ENCODE results near the gene HYCC2.

The HYCC2 gene

GRCh38 chr2:201100497-201100896 is 29.0 kb upstream of the HYCC2 start:
- no peaks in the 10 kb centered on the region for H3K36me3 ChIP-seq (ENCODE audit: control insufficient read depth in 2 of 2, insufficient read depth in 1 of 2, low read length in 2 of 2)
- H3K4me3 ChIP-seq (ENCODE audit: low read depth, low read length): no peak overlapping the region
- TF ChIP-seq ZNF37A (tag by site-specific recombination; IDR thresholded peaks at IDR 0.05): no peak
- TF ChIP-seq ZNF24 (tag by site-specific recombination; IDR thresholded peaks at IDR 0.05): no peak
- no peak for TF ChIP-seq CTCF (tag by site-specific recombination; IDR thresholded peaks at IDR 0.05)
- TF ChIP-seq ZNF292 (tag by site-specific recombination; IDR thresholded peaks at IDR 0.05; ENCODE audit: borderline replicate concordance, low read depth): no peak
- TF ChIP-seq GLI4 (tag by site-specific recombination; IDR thresholded peaks at IDR 0.05): no peak
- TF ChIP-seq ZFP41 (tag by site-specific recombination; IDR thresholded peaks at IDR 0.05; ENCODE audit: borderline replicate concordance): no peak
- no peak for TF ChIP-seq ZNF776 (tag by site-specific recombination; IDR thresholded peaks at IDR 0.05; ENCODE audit: borderline replicate concordance)
- no peak for TF ChIP-seq YY1 (tag by site-specific recombination; IDR thresholded peaks at IDR 0.05)
- no peak for TF ChIP-seq ZNF302 (tag by site-specific recombination; IDR thresholded peaks at IDR 0.05; ENCODE audit: low read depth)
- no peak for TF ChIP-seq ZBTB26 (tag by site-specific recombination; optimal IDR thresholded peaks at IDR 0.05)
- no peak for TF ChIP-seq ZBTB7A (tag by site-specific recombination; IDR thresholded peaks at IDR 0.05; ENCODE audit: low read depth)
- TF ChIP-seq BCL11B (tag by site-specific recombination; IDR thresholded peaks at IDR 0.05; ENCODE audit: low read depth): no peak
- no peak for TF ChIP-seq ZNF707 (tag by site-specific recombination; IDR thresholded peaks at IDR 0.05)
- no peak for TF ChIP-seq ZNF19 (tag by site-specific recombination; IDR thresholded peaks at IDR 0.05; ENCODE audit: low read depth)
- no peaks in the 10 kb centered on the region for H3K9me3 ChIP-seq (ENCODE audit: control insufficient read depth, insufficient read depth, low read depth, low read length)
- POLR2A ChIA-PET: no interaction called here
- CTCF ChIA-PET: no interaction called here
- no peak overlapping the region for H3K27ac ChIP-seq (ENCODE audit: extremely low read depth, low read depth, low read length)
- H3K4me1 ChIP-seq (ENCODE audit: control insufficient read depth, insufficient read depth, low read length): no peaks in the 10 kb centered on the region

GRCh38 chr2:201093573-201093972 is 22.1 kb upstream of the HYCC2 start:
- ChIA-PET POLR2A (no interaction called here), CTCF (no interaction called here)
- Histone ChIP-seq H3K4me1 (ENCODE audit: control insufficient read depth, insufficient read depth, low read length) (no peaks in the 10 kb centered on the region), H3K36me3 (ENCODE audit: control insufficient read depth in 2 of 2, insufficient read depth in 1 of 2, low read length in 2 of 2) (peaks cover 8 to 11% of the 10 kb centered on the region in 2 experiments), H3K27ac (ENCODE audit: extremely low read depth, low read depth, low read length) (no peak overlapping the region), H3K9me3 (ENCODE audit: control insufficient read depth, insufficient read depth, low read depth, low read length) (no peaks in the 10 kb centered on the region), H3K4me3 (ENCODE audit: low read depth, low read length) (no peak overlapping the region)
- TF ChIP-seq PRDM6 (tag by site-specific recombination; IDR thresholded peaks at IDR 0.05) (no peak), ZNF398 (tag by site-specific recombination; IDR thresholded peaks at IDR 0.05) (no peak), ZNF16 (tag by site-specific recombination; IDR thresholded peaks at IDR 0.05; ENCODE audit: low read depth) (no peak)
